GM12878 (cell line): ENCODE results near the gene TFDP1.

ENCODE experiments used
- POLR2A ChIP-seq: IDR thresholded peaks from 2 replicates; pipeline ENCODE4 v1.6.1; 2011; ENCODE audit warnings: low read depth, mild to moderate bottlenecking, low read length
- ZBTB4 ChIP-seq: fragments of 450-650 bp; formaldehyde crosslinking; IDR thresholded peaks from 2 replicates; pipeline ENCODE4 v1.4.0; 2022; ENCODE audit warnings: mild to moderate bottlenecking, moderate library complexity

- TF ChIP-seq POLR2A (no peak), ZBTB4 (CRISPR knock-in tag) (no peak)
Measured at GRCh38 chr13:113566227-113566561, 18.4 kb upstream of the TFDP1 start.
